HG03135 (cell line): ENCODE measurements around the gene NR3C1.

Experiments
- ATAC-seq: cut with Tn5 transposase; IDR thresholded peaks from one replicate; pipeline ENCODE4 v1.9.1; 2021; ENCODE audit warnings: mild to moderate bottlenecking, moderate library complexity; ENCODE audit not compliant: unreplicated experiment

Gene NR3C1

GRCh38 chr5:143372187-143372829, 31.2 kb downstream of the NR3C1 start:
- no peak for ATAC-seq

DNA sequence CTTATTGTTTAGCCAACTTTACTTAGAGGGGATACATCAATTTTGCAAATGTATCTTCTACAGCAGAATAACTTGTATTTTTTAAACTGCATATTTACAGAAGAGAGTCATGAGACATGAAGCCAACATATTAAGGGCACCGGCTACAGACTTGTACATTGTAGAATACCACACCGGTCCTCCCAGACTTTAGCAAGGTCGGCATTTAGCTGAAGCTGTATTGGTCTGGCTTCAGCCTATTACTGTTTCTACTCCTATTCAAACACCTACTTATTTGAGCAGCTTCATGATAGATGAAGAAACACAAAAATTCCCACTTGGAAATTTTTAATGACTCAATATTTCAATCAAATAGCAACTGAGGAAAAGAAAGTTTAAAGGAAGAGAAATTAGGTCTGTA, 33.0 kb downstream of the NR3C1 start:
- ATAC-seq = no peak

DNA sequence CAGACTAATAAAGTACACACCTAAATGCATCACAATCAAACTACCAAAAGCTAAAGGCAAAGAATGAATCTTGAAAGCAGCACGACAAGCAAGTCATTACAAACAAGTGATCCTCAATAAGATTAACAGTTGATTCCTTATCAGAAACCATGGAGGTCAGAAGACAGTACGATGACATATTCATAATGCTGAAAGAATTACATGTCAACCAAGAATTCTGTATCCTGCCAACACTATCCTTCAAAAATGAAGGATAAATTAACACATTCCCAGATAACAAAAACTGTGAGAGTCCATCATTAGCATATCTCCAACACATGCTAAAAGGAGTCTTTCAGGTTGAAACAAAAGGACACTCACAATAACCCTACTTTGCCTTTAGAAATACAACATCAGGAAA, 39.4 kb downstream of the NR3C1 start:
- no peak for ATAC-seq

DNA sequence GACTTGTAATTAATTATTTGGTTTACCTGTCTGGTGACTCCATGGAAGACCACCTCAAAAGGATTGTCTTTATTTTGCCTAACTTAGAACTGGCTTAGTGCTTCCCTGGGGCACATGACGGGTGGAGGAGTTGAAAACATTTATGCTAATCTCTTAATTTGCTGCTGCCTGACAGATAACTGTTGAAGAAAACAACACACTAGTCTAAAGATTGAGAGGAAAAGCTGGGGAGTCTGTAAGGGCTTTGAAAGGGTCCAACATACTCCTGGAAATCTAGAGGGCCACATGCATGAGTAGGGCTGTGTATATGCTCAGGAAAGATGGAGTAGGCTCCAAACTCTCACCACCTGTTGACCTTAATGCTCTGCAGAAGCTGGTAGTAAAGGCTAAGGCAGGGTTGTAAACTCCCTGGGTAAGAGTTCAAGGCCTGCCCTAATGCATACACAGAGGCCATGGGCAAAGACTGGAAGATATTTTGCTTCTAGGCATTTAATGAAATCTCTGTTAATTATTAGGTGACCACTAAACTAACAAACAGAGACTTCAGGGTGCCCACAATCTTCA, 40.7 kb downstream of the NR3C1 start:
- no peak for ATAC-seq

DNA sequence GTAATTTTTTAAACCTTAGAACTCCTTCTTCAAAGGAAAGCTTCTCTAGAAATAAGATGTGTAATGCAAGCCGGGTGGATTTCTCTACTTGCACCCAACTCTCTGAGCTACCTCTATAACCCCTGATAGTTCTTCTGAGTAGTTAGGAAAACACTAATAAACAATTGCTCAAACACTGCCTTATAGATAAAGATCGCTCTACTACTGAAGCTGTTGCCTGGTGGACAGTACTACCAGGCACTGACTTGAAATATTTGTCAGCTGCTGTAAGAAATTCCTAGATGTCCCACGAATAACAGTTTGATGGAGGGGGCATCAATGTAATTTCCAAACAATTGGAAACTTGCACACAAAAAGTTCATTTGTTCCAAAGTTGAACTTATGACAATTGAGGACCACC, 42.0 kb downstream of the NR3C1 start:
- no peak for ATAC-seq

GRCh38 chr5:143360755-143361154, 42.7 kb downstream of the NR3C1 start:
- no peak for ATAC-seq

DNA sequence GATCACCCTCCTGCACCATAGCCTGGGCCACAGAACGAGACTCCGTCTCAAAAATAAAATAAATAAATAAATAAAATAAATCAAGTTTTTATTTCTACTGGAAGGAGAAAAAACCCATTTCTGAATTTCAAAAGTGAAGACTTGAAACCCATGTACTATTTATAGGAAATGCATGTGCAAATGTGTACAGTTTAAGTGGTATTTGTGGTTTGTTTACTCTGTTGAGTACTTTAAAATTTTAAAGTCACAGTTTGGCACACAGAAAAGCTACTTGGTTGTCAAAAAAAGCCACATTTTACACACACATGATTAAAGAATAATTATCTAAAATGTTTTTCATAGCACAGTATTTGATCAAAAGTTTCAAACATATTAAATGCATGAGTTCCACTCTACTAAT, 43.6 kb downstream of the NR3C1 start:
- ATAC-seq = no peak

- no peak for ATAC-seq
These were observed 46.5 kb downstream of the NR3C1 start for GRCh38 chr5:143356855-143357583.

- no peak for ATAC-seq
These were observed 47.8 kb downstream of the NR3C1 start for GRCh38 chr5:143355710-143356109.

DNA sequence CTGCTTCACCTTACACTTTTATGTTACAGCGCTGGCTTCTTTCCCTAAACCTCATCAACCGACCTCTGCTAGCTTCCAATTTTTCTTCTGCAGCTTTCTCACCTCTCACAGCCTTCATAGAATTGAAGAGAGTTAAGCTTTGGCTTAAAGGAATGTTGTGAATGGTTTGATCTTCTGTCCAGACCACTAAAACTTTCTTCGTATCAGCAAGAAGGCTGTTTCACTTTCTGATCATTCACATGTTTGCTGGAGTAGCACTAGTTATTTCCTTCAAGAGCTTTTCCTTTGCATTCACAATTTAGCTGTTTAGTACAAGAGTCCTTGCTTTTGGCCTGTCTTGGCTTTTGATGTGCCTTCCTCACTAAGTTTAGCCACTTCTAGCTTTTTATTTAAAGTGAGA, 49.5 kb downstream of the NR3C1 start:
- ATAC-seq = peak; percentile 38

GRCh38 chr5:143352691-143353090, 50.8 kb downstream of the NR3C1 start:
- ATAC-seq = no peak

- no peak for ATAC-seq
These were observed 52.5 kb downstream of the NR3C1 start for GRCh38 chr5:143350751-143351602.

DNA sequence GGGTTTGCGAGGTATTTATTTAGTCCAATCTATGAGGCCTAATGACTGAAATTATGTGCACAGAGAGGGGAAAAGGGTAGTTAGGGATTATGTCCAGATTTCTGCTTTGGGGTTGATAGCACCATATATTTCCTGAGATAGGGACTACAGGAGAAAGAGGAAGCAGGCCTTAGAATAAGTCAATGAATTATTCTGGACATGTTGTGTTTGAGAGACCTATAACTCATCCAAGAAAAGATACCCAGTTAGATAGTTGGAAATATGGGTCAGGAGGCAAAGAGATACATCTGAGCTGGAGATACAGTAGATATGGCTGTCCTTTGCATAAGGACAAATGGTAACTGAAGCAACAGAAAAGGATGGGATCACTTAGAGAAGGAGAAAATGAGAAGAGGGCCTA, 53.1 kb downstream of the NR3C1 start:
- no peak for ATAC-seq

DNA sequence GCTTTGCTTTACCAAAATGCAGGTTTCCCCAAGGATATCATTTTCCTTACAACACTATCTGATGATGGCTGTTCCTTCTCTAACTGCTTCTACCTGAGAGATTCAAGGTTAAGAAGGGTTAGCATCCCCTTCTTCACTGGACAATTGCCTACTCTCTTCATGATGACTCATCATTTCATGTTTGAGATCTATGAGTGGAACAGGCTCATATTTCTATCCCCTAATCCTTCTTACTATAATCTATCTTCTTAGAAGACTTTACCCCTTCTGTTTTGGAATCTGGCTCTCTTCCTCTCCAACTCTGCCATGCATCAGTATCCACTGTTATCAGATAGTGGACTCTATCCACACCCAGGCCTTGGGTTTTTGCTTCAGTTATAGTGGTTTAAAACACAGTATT, 54.3 kb downstream of the NR3C1 start:
- no peak for ATAC-seq

GRCh38 chr5:143347698-143348344, 55.7 kb downstream of the NR3C1 start:
- ATAC-seq = no peak

GRCh38 chr5:143347046-143347445, 56.4 kb downstream of the NR3C1 start:
- no peak for ATAC-seq

DNA sequence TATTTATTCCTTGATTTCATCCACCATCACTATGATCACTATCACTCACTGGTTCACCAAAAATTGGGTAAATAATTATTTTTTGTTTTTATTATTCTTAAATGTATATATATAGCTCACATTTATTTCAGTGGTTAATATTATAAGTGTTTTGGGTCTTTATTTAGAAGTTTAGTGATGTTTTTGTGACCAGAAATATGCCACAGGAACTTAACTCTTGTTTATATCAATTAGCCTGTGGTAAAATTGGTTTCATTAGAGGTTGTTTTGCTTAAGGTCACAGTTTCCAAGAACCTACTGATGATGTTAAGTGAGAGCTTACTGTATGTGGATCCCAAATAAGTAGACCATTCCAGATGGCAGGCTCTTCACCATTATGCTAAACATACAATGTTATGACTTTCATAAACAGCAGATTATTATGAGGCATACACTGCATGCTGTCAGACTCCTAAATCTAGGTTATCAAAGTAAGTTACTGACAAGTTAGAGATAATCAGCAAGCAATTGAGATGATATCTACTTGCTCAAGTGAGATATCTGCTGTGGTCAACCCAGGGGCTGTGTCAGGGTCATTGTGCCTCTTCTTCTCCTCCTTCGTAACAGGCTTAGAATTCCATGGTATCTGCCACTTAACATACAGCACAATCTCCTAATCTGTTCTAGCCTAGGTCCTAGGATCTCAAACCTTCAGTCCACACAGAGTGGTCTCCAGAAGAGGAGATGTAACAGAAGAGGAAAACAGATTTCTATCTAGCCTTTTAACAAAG, 57.6 kb downstream of the NR3C1 start:
- no peak for ATAC-seq

- ATAC-seq = no peak
These were observed 60.4 kb downstream of the NR3C1 start for GRCh38 chr5:143343042-143343441.

DNA sequence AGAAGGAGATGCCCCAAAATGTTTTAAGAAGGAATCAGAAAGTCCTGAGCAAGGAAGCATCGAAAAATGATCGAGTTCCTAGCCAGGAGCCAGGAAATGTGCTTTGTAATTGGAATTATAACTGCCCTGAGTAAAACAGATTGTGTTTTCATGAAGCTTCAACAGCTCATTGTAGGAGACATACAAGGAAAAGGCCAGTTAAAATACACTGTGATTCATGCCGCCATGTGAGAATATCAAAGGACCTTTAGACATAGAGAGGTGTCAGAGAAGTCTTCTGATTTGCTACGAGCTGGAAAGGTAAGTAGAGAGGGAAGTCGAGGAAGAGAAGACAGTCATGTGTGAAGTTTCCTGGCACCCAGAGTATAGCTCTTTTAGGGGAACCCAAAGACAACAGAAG, 60.9 kb downstream of the NR3C1 start:
- ATAC-seq = no peak
